Jurkat, Clone E6-1 (cell line): ENCODE results near the gene RTN4RL1.

Source experiments
- DNase-seq: peaks from one replicate; pipeline ENCODE4 v3.0.0-alpha.2; 2011; ENCODE audit warnings: low read depth, low spot score
- H3K4me3 ChIP-seq: 2 replicates; pipeline ENCODE4 v1.5.1; 2011; ENCODE audit warnings: mild to moderate bottlenecking, low read length, control low read depth, moderate library complexity

RTN4RL1 gene

GRCh38 chr17:1888741-1889140 is 136.4 kb downstream of the RTN4RL1 start:
- DNase-seq, result no peak
- H3K4me3 ChIP-seq, result no peak overlapping the region
